ENCODE results near the gene DGUOK. TPM values are rescaled to one million over a fixed set of nuclear protein-coding genes. Genes with fewer than 3 reads are reported as not detected.

DGUOK gene
- total RNA-seq, 2 experiments from 2014 or later: 96.4 to 103 TPM

- peaks cover 38% of the 10 kb centered on the region for H3K4me1 Mint-ChIP-seq (ENCODE audit: low read depth)
- H3K27ac Mint-ChIP-seq: no peak overlapping the region
- no peak for TF ChIP-seq CTCF (IDR thresholded peaks at IDR 0.05)
- ChIA-PET POLR2A (interaction anchor here (1.3 to 1.5 kb wide), 2 partner anchors 50 to 104 kb away, joined by 3 read pairs; no protein-coding TSS in a partner anchor), CTCF (interaction anchor here (1.1 to 1.7 kb wide), 2 partner anchors 17 to 67 kb away, joined by 4 to 6 read pairs; no protein-coding TSS in a partner anchor)
- H3K9me3 Mint-ChIP-seq: peaks cover 3% of the 10 kb centered on the region
- peaks cover 3% of the 10 kb centered on the region for H3K36me3 Mint-ChIP-seq (ENCODE audit: low read depth)
- ATAC-seq: no peak
- H3K27me3 Mint-ChIP-seq: no peaks in the 10 kb centered on the region
- no peak overlapping the region for H3K4me3 Mint-ChIP-seq
- DNase-seq: no peak
- intact Hi-C loops (cut with micrococcal nuclease): no loop called here
Measured at GRCh38 chr2:73891276-73891901, 35.3 kb upstream of the DGUOK start.

- H3K27ac Mint-ChIP-seq: no peak within 1 kb of the TSS
Measured at GRCh38 chr2:73892631-73893329, 33.9 kb upstream of the DGUOK start, which contains the start of gene ACTG2. Gene ACTG2, plus strand, starts transcription at chr2:73893008. Its CDS starts 8,304 bp downstream, at chr2:73901312.

GRCh38 chr2:73893764-73894474 lies 32.8 kb upstream of the DGUOK start:
- POLR2A ChIA-PET: interaction anchor here (1.6 kb wide), 1 partner anchor 27 kb away, joined by 3 read pairs; no protein-coding TSS in a partner anchor
- intact Hi-C loops (cut with micrococcal nuclease): no loop called here
- Mint-ChIP-seq H3K36me3 (ENCODE audit: low read depth) (no peaks in the 10 kb centered on the region), H3K4me3 (no peak overlapping the region), H3K9me3 (no peaks in the 10 kb centered on the region), H3K4me1 (ENCODE audit: low read depth) (peaks cover 31% of the 10 kb centered on the region), H3K27me3 (no peaks in the 10 kb centered on the region), H3K27ac (no peak overlapping the region)
- CTCF ChIA-PET: interaction anchor here (0.9 to 1.9 kb wide), 2 partner anchors 10 to 45 kb away, joined by 3 to 4 read pairs; no protein-coding TSS in a partner anchor
- no peak for TF ChIP-seq CTCF (IDR thresholded peaks at IDR 0.05)
- ATAC-seq (no peak), DNase-seq (no peak)

More at GRCh38 chr2:73892631-73893329, 33.9 kb upstream of the DGUOK start, which contains the start of gene ACTG2:
- Mint-ChIP-seq H3K4me1 (ENCODE audit: low read depth) (peaks cover 37% of the 10 kb centered on the region), H3K36me3 (ENCODE audit: low read depth) (no peaks in the 10 kb centered on the region), H3K9me3 (no peaks in the 10 kb centered on the region), H3K4me3 (no peak within 1 kb of the TSS), H3K27me3 (no peaks in the 10 kb centered on the region)
- POLR2A ChIA-PET: interaction anchor here (0.7 to 1.5 kb wide), 3 partner anchors 34 to 255 kb away, joined by 3 read pairs; partner anchors contain the start of gene BOLA3
- DNase-seq: no peak
- CTCF ChIA-PET: interaction anchor here (1.7 kb wide), 1 partner anchor 69 kb away, joined by 6 read pairs; no protein-coding TSS in a partner anchor
- no peak for ATAC-seq
- TF ChIP-seq CTCF (IDR thresholded peaks at IDR 0.05): no peak
- intact Hi-C loops (cut with micrococcal nuclease): no loop called here

- no peak overlapping the region for H3K27ac Mint-ChIP-seq
- peaks cover 31% of the 10 kb centered on the region for H3K4me1 Mint-ChIP-seq (ENCODE audit: low read depth)
- H3K4me3 Mint-ChIP-seq: no peak overlapping the region
- ATAC-seq (no peak), DNase-seq (no peak)
- ChIA-PET CTCF (interaction anchor here (0.9 to 1.9 kb wide), 2 partner anchors 11 to 44 kb away, joined by 3 to 4 read pairs; no protein-coding TSS in a partner anchor), POLR2A (interaction anchor here (1.6 kb wide), 1 partner anchor 27 kb away, joined by 3 read pairs; no protein-coding TSS in a partner anchor)
- no peaks in the 10 kb centered on the region for H3K36me3 Mint-ChIP-seq (ENCODE audit: low read depth)
- intact Hi-C loops (cut with micrococcal nuclease): no loop called here
- no peaks in the 10 kb centered on the region for H3K27me3 Mint-ChIP-seq
- no peaks in the 10 kb centered on the region for H3K9me3 Mint-ChIP-seq
- TF ChIP-seq CTCF (IDR thresholded peaks at IDR 0.05): no peak
Measured at GRCh38 chr2:73894475-73894850, 32.2 kb upstream of the DGUOK start.
